Astrocyte of the cerebellum (primary cell): ENCODE results near the gene KAT7.
A peak's percentile ranks its signal among the peaks of the same experiment; 100 is the strongest.

Experiments used
- DNase-seq: peaks from one replicate; pipeline ENCODE4 v3.0.0-alpha.2; 2011; ENCODE audit warnings: low read depth
- H3K4me3 ChIP-seq: 2 replicates; pipeline ENCODE4 v1.5.1; 2011; ENCODE audit warnings: mild to moderate bottlenecking, low read depth, low read length, moderate library complexity
- in situ Hi-C: cut with HindIII; loops from 2 replicates; pipeline ENCODE4 v1.10.0; 2017; ENCODE audit warnings: low sequenced_read_pairs
- TF ChIP-seq, protein P1 (sequence below): IDR thresholded peaks from 2 replicates; pipeline ENCODE4 v1.5.1; 2012; ENCODE audit warnings: low read length, low read depth, moderate library complexity, mild to moderate bottlenecking; ENCODE audit errors: missing control alignments

The KAT7 gene

DNA sequence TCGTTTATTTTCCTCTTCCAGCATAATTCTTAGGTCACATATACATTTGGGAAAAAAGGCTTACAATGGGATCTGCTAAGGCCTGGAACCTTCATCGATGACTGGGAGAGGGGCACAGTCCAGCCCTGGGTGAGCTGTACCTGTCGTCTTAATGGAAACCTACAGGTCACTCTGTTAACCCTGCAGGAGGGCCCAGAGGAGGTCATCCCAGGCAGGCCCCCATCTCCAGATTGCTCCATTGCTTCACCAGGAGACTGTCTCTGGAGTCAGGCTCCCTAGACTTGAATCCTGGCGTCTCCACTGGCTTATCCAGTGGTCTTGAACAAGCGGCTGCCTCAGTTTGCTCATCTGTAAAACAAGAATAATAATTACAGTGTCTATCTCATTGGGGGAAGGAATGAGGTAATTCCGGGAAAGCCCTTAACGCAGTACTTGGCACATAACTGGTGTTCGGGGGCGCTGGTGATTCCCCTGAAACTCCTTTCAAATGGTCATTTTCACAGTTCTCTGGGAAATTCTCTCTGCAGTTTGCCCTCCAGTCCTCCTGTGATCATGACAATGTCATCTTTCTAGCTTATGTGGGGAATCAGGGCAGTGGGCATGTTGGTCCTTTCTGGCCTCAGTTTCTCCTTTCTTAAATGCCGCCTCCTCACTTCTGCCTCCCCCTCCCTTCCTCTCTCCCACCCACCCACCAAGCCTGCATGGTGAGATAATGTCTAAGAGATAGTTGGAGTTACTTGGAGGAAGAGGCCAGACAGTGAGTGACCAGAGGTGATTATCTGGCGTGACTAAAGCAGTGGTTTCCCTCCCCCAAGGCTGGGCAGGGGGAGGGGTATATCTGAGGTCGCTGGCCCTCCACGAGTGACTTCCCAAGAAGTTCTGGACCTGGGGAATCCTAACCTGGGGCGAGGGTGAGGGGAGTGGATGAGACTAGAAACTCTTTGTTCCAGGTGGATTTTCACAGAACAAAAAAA is 90.7 kb downstream of the KAT7 start:
- TF ChIP-seq, protein P1, sequence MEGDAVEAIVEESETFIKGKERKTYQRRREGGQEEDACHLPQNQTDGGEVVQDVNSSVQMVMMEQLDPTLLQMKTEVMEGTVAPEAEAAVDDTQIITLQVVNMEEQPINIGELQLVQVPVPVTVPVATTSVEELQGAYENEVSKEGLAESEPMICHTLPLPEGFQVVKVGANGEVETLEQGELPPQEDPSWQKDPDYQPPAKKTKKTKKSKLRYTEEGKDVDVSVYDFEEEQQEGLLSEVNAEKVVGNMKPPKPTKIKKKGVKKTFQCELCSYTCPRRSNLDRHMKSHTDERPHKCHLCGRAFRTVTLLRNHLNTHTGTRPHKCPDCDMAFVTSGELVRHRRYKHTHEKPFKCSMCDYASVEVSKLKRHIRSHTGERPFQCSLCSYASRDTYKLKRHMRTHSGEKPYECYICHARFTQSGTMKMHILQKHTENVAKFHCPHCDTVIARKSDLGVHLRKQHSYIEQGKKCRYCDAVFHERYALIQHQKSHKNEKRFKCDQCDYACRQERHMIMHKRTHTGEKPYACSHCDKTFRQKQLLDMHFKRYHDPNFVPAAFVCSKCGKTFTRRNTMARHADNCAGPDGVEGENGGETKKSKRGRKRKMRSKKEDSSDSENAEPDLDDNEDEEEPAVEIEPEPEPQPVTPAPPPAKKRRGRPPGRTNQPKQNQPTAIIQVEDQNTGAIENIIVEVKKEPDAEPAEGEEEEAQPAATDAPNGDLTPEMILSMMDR: no peak
- in situ Hi-C loops: no loop called here
- no peak overlapping the region for H3K4me3 ChIP-seq
- no peak for DNase-seq

GRCh38 chr17:49880291-49881053 is 92.0 kb downstream of the KAT7 start:
- TF ChIP-seq, protein P1: peak; percentile 97

DNA sequence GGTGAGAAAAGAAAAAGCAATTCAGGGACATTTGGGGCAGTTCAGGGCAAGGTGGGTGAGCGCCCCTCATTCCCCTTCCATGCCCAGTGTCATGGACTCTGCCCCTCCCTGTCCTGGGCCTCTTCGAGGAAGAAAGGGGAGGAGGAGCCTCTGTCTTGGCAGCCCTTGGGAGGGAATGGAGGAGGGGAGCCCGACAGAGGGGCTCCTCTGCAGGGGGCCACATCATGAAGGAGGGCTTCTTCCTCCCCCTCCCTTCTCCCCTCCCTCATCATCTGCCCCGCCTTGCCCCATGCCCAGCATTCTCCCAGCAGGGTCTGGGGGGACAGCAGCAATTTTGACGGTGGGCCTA is 92.5 kb downstream of the KAT7 start:
- H3K4me3 ChIP-seq: no peak overlapping the region
- TF ChIP-seq, protein P1: no peak
- no peak for DNase-seq
- in situ Hi-C loops: no loop called here

More at GRCh38 chr17:49880291-49881053, 92.0 kb downstream of the KAT7 start:
- H3K4me3 ChIP-seq: no peak overlapping the region
- in situ Hi-C loops: no loop called here
- peak; percentile 5 for DNase-seq

GRCh38 chr17:49882434-49882833 is 94.0 kb downstream of the KAT7 start:
- TF ChIP-seq, protein P1: no peak
- in situ Hi-C loops: no loop called here
- no peak for DNase-seq
- H3K4me3 ChIP-seq: no peak overlapping the region
